HG02763 (cell line): Measurements from ENCODE around the gene FAM47A.

Experiments
- ATAC-seq: cut with Tn5 transposase; IDR thresholded peaks from one replicate; pipeline ENCODE4 v1.9.1; 2021; ENCODE audit warnings: mild to moderate bottlenecking, moderate library complexity; ENCODE audit not compliant: unreplicated experiment

Gene FAM47A

DNA sequence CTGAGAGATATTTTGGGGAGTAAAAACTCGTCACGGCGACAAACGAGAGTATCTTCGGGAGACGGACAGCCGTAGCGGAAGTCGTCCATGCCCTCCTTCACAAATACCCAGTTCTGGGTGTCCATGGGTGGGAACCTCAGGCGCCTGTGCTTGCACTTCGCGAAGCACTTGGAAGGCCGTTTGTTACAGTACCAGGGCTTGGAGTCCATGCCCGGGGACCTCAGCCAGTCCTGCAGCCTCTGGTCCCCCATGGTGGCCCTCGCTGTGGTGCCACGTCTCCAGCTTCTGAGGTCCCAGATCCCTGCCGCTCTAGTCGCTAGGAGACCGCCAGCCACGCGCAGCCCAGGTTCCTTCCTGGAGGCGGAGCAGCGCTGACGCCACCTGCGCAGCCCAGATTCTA, at the start of gene FAM47A:
Gene FAM47A (minus strand): TSS at position 287 of the 400 bp plus-strand sequence. CDS start 36 bp downstream, at position 251.
- ATAC-seq: no peak

DNA sequence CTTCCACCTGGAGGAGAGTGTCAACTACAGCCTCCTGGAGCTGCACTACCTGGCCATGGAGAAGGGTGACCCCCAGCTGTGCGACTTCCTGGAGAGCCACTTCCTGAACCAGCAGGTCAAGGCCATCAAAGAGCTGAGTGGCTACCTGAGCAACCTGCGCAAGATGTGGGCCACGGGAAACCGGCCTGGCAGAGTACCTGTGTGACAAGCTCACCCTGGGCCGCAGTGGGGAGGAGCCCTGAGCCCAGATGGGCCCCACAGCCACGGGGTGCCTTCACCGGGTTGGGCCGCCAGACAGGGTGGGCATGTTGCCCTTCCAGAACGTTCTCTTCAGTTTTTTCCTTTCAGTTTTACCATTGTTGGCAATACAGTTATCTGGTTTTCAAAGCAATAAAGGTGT, 15.2 kb upstream of the FAM47A start:
- ATAC-seq: no peak

DNA sequence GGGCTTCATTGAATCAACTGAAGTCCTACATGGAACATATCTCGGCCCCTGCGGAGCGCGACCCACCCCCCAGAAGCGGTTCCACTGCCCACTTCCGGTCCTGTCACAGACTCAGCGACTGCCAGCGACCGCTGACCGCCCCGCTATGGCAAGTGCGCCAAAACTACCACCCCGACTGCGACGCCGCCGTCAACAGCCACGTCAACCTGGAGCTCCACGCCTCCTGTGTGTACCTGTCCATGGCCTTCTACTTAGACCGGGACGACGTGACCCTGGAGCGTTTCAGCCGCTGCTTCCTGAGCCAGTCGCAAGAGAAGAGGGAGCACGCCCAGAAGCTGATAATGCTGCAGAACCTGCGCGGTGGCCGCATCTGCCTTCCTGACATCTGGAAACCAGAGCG, 14.8 kb upstream of the FAM47A start:
- ATAC-seq: no peak

DNA sequence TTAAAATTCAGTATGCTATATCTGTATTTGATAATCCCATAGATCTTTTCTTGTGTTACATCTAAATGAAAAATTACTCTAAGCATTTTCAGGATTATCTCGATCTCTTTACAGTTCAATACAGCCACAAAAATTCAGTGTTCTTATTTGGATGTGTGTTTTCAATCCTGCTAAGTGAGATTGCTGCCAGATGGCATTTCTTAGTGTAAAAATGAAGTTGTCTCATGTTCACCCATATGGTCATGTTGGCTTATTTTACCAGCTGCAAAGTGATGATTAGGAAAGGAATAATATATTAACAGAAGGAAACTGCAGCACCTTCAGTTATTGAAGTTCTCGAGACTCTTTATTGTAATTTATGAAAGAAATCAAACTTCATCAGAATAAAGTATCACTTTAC, 12.1 kb upstream of the FAM47A start:
- no peak for ATAC-seq

DNA sequence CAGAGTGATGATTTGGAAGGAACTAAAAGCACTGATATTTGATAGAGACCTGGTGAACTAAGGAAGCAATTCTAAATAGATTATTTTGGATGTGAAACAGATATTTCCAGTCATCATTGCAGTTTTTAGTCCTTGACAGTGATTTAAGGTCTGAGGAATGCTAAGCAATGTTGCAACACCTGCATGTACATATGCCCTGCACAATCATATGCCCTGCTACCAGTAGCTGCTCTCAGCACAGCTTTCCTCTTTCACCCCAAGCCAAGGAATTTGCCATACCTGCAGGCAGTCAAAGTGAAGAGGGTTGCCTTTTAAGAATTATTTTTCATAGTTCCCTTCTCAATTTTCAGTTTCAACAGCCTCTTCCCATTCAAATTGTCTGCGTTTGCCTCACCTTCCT, 8.7 kb upstream of the FAM47A start:
- no peak for ATAC-seq

DNA sequence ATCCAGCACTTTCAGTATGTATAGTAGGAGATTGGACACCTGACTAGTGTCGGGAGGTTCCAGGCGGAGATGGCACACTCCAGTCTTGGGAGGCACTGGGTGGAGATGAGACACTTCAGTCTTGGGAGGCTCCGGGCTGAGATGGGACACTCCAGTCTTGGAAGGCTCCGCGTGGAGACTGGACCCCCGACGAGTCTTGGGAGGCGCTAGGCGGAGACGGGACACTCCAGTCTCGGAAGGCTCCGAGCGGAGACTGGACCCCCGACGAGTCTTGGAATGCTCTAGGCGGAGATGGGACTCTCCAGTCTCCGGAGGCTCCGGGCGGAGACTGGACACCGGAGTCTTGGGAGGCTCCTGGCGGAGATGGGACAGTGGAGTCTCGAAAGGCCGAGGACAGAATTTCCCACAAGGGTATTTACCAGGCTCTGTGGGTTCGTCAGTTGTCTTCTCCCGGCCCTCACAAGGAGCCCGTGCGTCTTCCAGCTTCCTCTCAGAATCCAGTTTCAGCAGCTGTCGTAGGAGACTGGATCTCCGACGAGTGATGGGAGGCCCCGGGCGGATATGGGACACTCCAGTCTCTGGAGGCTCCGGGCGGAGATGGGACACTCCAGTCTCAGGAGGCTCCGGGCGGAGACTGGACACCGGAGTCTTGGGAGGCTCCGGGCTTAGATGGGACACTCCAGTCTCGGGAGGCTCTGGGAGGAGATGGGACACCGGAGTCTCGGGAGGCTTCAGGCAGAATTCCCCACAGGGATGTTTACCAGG, 952 bp downstream of the FAM47A start:
- no peak for ATAC-seq

DNA sequence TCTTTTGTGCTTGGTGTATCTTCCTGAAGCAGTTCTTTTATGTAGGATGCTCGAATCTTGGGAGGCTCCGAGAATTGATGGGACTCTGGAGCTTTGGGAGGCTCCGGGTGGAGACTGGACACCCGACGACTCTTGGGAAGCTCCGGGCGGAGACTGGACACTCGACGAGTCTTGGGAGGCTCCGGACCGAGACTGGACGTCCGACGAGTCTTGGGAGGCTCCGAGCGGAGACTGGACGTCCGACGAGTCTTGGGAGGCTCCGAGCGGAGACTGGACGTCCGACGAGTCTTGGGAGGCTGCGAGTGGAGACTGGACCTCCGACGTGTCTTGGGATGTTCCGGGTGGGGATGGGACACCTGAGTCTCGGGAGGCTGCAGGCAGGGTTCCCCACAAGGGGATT, 1.6 kb downstream of the FAM47A start:
- no peak for ATAC-seq

DNA sequence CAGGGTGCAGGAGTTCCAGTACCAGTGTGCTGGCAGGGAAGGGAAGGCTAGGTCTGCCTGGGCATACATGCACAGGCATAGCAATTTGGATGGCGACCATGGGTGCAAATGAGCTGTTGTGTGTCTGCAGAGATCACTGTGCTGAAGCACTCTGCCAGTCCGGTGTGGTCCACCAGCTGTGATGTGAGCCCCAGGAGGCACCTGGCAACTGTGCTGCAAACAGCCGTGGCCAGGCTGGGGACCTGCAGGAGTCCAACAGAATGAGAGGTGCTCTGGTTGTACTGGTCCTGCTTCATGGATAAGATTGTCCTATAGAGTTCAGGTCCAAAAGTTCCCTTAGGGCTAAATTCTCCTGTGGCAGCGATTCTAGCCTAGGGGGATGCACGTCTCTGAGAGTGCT, 6.1 kb downstream of the FAM47A start:
- ATAC-seq: no peak

DNA sequence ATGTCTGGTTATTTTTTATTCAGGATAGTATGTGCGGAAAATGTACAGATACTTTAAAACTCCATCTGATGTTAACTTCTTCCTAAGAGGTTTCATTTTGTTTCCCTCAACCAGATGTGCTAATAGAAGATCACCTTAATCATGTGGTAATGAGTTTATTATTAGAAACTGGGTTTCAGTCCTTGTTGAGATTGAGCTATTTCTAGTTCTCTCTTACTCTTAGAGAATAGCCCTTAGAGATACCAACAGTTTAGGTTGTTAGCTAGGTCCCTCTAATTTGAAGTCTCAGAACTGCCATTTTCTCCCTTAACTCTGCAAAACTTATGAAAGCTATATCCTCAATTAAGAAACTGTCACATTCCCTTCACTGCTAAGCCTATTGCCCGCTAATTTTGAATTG, 13.0 kb downstream of the FAM47A start:
- no peak for ATAC-seq

DNA sequence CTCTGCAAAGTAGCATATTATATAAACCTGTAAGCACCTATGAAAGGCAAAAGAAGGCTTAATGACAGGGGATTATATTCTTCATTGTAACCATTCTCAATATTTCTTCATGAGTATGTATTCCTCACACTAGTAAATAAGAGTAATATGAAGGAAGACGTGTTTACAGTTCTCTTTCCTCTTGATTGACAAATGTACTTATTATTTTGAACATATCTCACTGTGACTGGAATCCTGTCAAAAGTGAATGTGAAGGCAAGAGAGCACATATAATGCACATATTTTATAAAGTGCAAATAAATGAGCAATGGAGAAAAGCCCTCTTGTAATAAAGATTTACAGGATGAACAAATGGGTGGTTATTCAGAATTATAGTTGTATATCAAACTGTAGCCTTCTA, 19.7 kb downstream of the FAM47A start:
- no peak for ATAC-seq
